GM19099 (cell line): ENCODE data around the gene ZNF853.

ENCODE experiments used
- POLR2A ChIP-seq: IDR thresholded peaks from 3 replicates; pipeline ENCODE4 v1.6.1; 2011; ENCODE audit warnings: low read depth; ENCODE audit not compliant: insufficient read length; ENCODE audit errors: extremely low read depth

Gene ZNF853

GRCh38 chr7:6644728-6645127, 29.3 kb downstream of the ZNF853 start:
- TF ChIP-seq POLR2A = no peak

GRCh38 chr7:6646465-6646864, 31.1 kb downstream of the ZNF853 start:
- TF ChIP-seq POLR2A = no peak

- TF ChIP-seq POLR2A = no peak
Observed at GRCh38 chr7:6647080-6647479, 31.7 kb downstream of the ZNF853 start.

GRCh38 chr7:6647541-6647940, 32.1 kb downstream of the ZNF853 start:
- TF ChIP-seq POLR2A = no peak

- no peak for TF ChIP-seq POLR2A
Observed at GRCh38 chr7:6648066-6648814, 32.8 kb downstream of the ZNF853 start.

- TF ChIP-seq POLR2A = no peak
Observed at GRCh38 chr7:6648815-6649104, 33.4 kb downstream of the ZNF853 start.

- no peak for TF ChIP-seq POLR2A
Observed at GRCh38 chr7:6649241-6649961, 34.0 kb downstream of the ZNF853 start.

- TF ChIP-seq POLR2A = no peak
Observed at GRCh38 chr7:6650086-6650485, 34.7 kb downstream of the ZNF853 start.

GRCh38 chr7:6650521-6651011, 35.2 kb downstream of the ZNF853 start:
- TF ChIP-seq POLR2A = no peak

- no peak for TF ChIP-seq POLR2A
Observed at GRCh38 chr7:6651851-6652445, 36.5 kb downstream of the ZNF853 start.

GRCh38 chr7:6652446-6653011, 37.1 kb downstream of the ZNF853 start:
- no peak for TF ChIP-seq POLR2A

- TF ChIP-seq POLR2A = no peak
Observed at GRCh38 chr7:6653071-6654003, 37.9 kb downstream of the ZNF853 start.

- TF ChIP-seq POLR2A = no peak
Observed at GRCh38 chr7:6654113-6654841, 38.9 kb downstream of the ZNF853 start.

GRCh38 chr7:6654842-6655610, 39.6 kb downstream of the ZNF853 start:
- TF ChIP-seq POLR2A = no peak
